HG03575 (cell line): ENCODE data around the gene DONSON.

ENCODE experiments used
- ATAC-seq: cut with Tn5 transposase; IDR thresholded peaks from one replicate; pipeline ENCODE4 v1.9.1; 2021; ENCODE audit not compliant: unreplicated experiment, insufficient number of reproducible peaks, low FRiP score; ENCODE audit errors: extremely low read depth

Gene DONSON

GRCh38 chr21:33567914-33568313, 20.6 kb downstream of the DONSON start:
- no peak for ATAC-seq

GRCh38 chr21:33566514-33566913, 22.0 kb downstream of the DONSON start:
- ATAC-seq = no peak

GRCh38 chr21:33562389-33562788, 26.1 kb downstream of the DONSON start:
- ATAC-seq = no peak

- ATAC-seq = no peak
These were observed 27.1 kb downstream of the DONSON start for GRCh38 chr21:33561373-33561772.

DNA sequence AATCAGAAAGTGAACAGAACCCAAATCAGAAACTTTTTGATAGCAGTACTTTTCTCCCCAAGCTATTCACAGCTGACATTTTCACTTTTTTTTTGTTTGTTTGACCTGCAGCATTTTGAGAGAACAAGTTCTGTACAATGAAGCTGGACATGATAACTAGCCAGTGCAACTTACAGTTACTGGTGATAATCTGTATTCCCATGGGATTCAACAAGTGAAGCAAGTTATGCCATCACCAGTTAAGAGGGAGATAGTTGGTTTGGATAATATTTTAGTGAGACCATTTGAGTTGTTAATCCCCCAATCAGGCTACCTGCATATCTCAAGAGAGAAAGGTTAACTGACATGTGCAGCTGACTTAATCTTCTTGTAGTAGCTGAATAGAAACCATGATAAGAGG, 27.5 kb downstream of the DONSON start:
- ATAC-seq = no peak

DNA sequence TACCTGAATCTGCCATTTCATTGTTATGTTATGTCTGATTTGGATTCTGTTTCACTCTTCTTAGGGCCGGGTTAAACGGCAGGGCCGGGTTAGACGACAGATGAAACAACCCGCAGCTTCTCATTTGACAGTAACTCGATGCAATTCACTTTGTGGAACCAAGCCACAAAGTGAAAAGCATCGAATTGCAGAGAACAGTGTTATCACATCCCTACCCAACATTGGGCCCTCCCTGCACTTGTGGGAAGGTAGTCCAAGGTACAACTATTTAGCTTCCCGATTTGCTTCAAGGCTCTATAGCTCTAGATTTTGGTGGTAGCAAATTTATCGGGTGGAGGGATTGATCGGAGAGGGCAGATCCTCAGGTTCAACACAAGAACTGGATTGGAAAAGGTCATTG, 28.7 kb downstream of the DONSON start:
- no peak for ATAC-seq

DNA sequence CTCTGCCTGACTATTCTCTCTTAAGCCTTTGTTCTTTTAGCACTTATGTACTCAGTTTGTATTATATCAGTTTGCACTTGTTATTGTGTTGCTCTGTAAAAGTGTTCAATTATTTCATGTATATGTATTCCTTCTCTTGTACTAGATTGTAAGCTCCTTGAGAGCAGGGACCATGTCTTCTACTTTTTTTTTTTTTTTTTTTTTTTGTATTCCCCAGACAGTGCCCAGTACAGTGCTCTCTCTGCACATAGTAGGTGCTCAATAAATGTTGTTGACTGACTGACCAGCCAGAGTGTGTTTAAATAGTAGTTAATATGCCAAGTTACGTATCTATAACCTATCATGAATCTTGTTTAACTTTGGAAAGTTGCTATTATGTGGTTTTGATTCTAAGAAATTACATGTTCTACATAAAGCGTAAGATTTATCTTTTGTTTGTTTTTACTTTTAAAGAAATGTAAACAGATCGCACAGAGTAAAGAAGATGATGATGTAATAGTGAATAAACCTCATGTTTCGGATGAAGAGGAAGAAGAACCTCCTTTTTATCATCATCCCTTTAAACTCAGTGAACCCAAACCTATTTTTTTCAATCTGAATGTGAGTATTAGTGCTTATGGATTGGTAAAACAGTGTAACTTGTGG, 29.6 kb downstream of the DONSON start:
- no peak for ATAC-seq

GRCh38 chr21:33557447-33557846, 31.0 kb downstream of the DONSON start:
- no peak for ATAC-seq

- ATAC-seq = no peak
These were observed 33.5 kb downstream of the DONSON start for GRCh38 chr21:33554982-33555344.

GRCh38 chr21:33554236-33554981, 34.1 kb downstream of the DONSON start:
- ATAC-seq = no peak

DNA sequence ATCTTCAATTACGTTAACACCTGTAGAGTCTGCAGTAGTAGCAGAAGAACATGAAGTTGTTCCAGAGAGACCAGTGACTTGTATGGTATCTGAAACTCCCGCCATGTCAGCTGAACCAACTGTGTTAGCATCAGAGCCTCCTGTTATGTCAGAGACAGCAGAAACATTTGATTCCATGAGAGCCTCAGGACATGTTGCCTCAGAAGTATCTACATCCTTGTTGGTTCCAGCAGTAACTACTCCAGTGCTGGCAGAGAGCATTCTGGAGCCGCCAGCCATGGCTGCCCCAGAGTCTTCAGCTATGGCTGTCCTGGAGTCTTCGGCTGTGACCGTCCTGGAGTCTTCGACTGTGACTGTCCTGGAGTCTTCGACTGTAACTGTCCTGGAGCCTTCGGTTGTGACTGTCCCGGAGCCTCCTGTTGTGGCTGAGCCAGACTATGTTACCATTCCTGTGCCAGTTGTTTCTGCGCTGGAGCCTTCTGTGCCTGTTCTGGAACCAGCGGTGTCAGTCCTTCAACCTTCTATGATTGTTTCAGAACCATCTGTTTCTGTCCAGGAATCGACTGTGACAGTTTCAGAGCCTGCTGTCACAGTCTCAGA, 35.4 kb downstream of the DONSON start:
- ATAC-seq = no peak

- no peak for ATAC-seq
These were observed 36.1 kb downstream of the DONSON start for GRCh38 chr21:33552093-33552998.

- ATAC-seq = no peak
These were observed 36.8 kb downstream of the DONSON start for GRCh38 chr21:33551664-33552063.

GRCh38 chr21:33550772-33551660, 37.5 kb downstream of the DONSON start:
- no peak for ATAC-seq

DNA sequence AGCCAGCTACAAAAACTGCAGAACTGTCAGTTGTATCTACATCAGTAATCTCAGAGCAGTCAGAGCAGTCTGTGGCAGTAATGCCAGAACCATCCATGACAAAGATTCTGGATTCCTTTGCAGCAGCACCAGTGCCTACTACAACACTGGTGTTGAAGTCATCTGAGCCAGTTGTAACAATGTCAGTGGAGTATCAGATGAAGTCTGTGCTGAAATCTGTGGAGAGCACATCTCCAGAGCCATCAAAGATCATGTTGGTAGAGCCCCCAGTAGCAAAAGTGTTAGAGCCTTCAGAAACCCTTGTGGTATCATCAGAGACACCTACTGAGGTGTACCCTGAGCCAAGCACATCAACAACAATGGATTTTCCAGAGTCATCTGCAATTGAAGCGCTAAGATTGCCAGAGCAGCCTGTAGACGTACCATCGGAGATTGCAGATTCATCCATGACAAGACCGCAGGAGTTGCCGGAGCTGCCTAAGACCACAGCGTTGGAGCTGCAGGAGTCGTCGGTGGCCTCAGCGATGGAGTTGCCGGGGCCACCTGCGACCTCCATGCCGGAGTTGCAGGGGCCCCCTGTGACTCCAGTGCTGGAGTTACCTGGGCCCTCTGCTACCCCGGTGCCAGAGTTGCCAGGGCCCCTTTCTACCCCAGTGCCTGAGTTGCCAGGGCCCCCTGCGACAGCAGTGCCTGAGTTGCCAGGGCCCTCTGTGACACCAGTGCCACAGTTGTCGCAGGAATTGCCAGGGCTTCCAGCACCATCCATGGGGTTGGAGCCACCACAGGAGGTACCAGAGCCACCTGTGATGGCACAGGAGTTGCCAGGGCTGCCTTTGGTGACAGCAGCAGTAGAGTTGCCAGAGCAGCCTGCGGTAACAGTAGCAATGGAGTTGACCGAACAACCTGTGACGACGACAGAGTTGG, 38.4 kb downstream of the DONSON start:
- no peak for ATAC-seq

- no peak for ATAC-seq
These were observed 42.4 kb downstream of the DONSON start for GRCh38 chr21:33546086-33546485.

- no peak for ATAC-seq
These were observed 43.9 kb downstream of the DONSON start for GRCh38 chr21:33544451-33545195.
